B cell (primary cell): ENCODE results near the gene ANKFN1. TPM values are rescaled to one million over a fixed set of nuclear protein-coding genes. Genes with fewer than 3 reads are reported as not detected.

Experiments used
- ATAC-seq: fragments of 200-7000 bp; cut with Tn5 transposase; one replicate; pipeline ENCODE4 v1.10.0; 2021; ENCODE audit warnings: low read depth, mild to moderate bottlenecking, moderate number of reproducible peaks, moderate library complexity
- CTCF ChIA-PET: fragments of 350-600 bp; sonication (Branson Sonifier 250); formaldehyde crosslinking; loops from one replicate; lab custom pipeline; 2021; ENCODE audit warnings: antibody characterized with exemption, inconsistent platforms; lab: Charles Lee
- POLR2A ChIA-PET: fragments of 350-600 bp; sonication (Branson Sonifier 250); formaldehyde crosslinking; loops from one replicate; lab custom pipeline; 2021; ENCODE audit warnings: antibody characterized with exemption; lab: Charles Lee
- DNase-seq: peaks from one replicate; pipeline ENCODE4 v3.0.0; 2013
- H2AFZ ChIP-seq: 2 replicates; pipeline ENCODE4 v1.6.1; 2012; ENCODE audit warnings: mild to moderate bottlenecking, low read depth, low read length; ENCODE audit not compliant: insufficient read depth, poor library complexity, severe bottlenecking
- H3K27ac ChIP-seq, 2 donors: 1 replicate in 1 of 2; 2 replicates in 1 of 2; pipeline ENCODE4 v1.5.1; 2012 to 2013; ENCODE audit warnings: low read length in 2 of 2, mild to moderate bottlenecking in 2 of 2, moderate library complexity in 1 of 2
- H3K27me3 ChIP-seq, 4 experiments: fragments of 200-600 bp in 1 of 4; sonication (generic) in 1 of 4; replicated peaks in 1 of 4; 1 replicate in 2 of 4; 2 replicates in 2 of 4; pipeline versions ENCODE4 v1.6.1 to v1.7.0; 2013 to 2016; ENCODE audit warnings: low read length in 3 of 4, mild to moderate bottlenecking in 2 of 4, mixed read lengths in 1 of 4, moderate library complexity in 1 of 4; ENCODE audit not compliant: insufficient read depth in 4 of 4, control insufficient read depth in 3 of 4; ENCODE audit errors: control extremely low read depth in 1 of 4
- H3K36me3 ChIP-seq, 2 experiments: replicated peaks in 1 of 2; 1 replicate in 1 of 2; 2 replicates in 1 of 2; pipeline versions ENCODE4 v1.6.1 to v1.7.1; 2013; ENCODE audit warnings: low read length in 1 of 2; ENCODE audit not compliant: insufficient read depth in 2 of 2, control insufficient read depth in 1 of 2; ENCODE audit errors: control extremely low read depth in 1 of 2, extremely low read depth in 1 of 2
- H3K4me1 ChIP-seq, 2 donors: fragments of 200-600 bp in 1 of 2; sonication (generic) in 1 of 2; 1 replicate in 1 of 2; 2 replicates in 1 of 2; pipeline versions ENCODE4 v1.5.1 to v1.6.1; 2013 to 2017; ENCODE audit warnings: low read length in 2 of 2; ENCODE audit not compliant: control insufficient read depth in 2 of 2, insufficient read depth in 2 of 2
- H3K4me2 ChIP-seq: replicated peaks from 2 replicates; pipeline ENCODE3; 2012; ENCODE audit warnings: mild to moderate bottlenecking, low read depth, low read length; ENCODE audit not compliant: poor library complexity, severe bottlenecking
- H3K4me3 ChIP-seq, 5 experiments: fragments of 200-600 bp in 1 of 5; sonication (generic) in 1 of 5; 1 replicate in 3 of 5; 2 replicates in 2 of 5; pipeline versions ENCODE4 v1.5.1 to v1.7.0; 2011 to 2016; ENCODE audit warnings: low read length in 4 of 5, mild to moderate bottlenecking in 4 of 5, low read depth in 2 of 5, control low read depth in 1 of 5, moderate library complexity in 1 of 5; ENCODE audit not compliant: insufficient read depth in 1 of 5; ENCODE audit errors: control extremely low read depth in 1 of 5, extremely low read depth in 1 of 5
- H3K79me2 ChIP-seq: fragments of 200-600 bp; sonication (generic); one replicate; pipeline ENCODE4 v1.6.0; 2016; ENCODE audit warnings: low read length; ENCODE audit not compliant: control insufficient read depth, insufficient read depth
- H3K9ac ChIP-seq: fragments of 200-600 bp; sonication (generic); 2 replicates; pipeline ENCODE4 v1.6.1; 2017; ENCODE audit warnings: mild to moderate bottlenecking, low read length, moderate library complexity
- H3K9me3 ChIP-seq, 3 donors: one replicate each; pipeline versions ENCODE4 v1.6.1 to v1.7.1; 2013; ENCODE audit warnings: low read length in 2 of 3; ENCODE audit not compliant: control insufficient read depth in 2 of 3, insufficient read depth in 1 of 3; ENCODE audit errors: control extremely low read depth in 1 of 3
- H4K20me1 ChIP-seq: 2 replicates; pipeline ENCODE4 v1.6.0; 2012; ENCODE audit warnings: mild to moderate bottlenecking, low read length; ENCODE audit not compliant: insufficient read depth, control insufficient read depth, poor library complexity, severe bottlenecking
- H3K27ac Mint-ChIP-seq: one replicate; pipeline ENCODE4 v1.8.0; 2021; ENCODE audit warnings: mixed read lengths
- H3K27me3 Mint-ChIP-seq: one replicate; pipeline ENCODE4 v1.8.0; 2021; ENCODE audit warnings: mixed read lengths
- H3K4me1 Mint-ChIP-seq: one replicate; pipeline ENCODE4 v1.8.0; 2021; ENCODE audit warnings: mixed read lengths
- H3K4me3 Mint-ChIP-seq: one replicate; pipeline ENCODE4 v1.8.0; 2021; ENCODE audit warnings: mixed read lengths
- H3K9me3 Mint-ChIP-seq: one replicate; pipeline ENCODE4 v1.8.0; 2022; ENCODE audit warnings: mixed read lengths; ENCODE audit not compliant: insufficient read depth
- EZH2 ChIP-seq: IDR thresholded peaks from 2 replicates; pipeline ENCODE4 v1.6.1; 2012; ENCODE audit warnings: borderline replicate concordance, low read depth, mild to moderate bottlenecking, moderate library complexity, low read length; ENCODE audit not compliant: insufficient read depth, poor library complexity, severe bottlenecking
- WGBS: methylation state at CpG from one replicate; pipeline ENCODE4 v1.1.5; 2013; ENCODE audit warnings: missing lambda C conversion rate; ENCODE audit not compliant: insufficient coverage; 5-methylcytosine and 5-hydroxymethylcytosine counted together
- intact Hi-C: fragments of 100-400 bp; cut with micrococcal nuclease; formaldehyde crosslinking; loops from one replicate; pipeline ENCODE4 v1.10.0; 2022
- polyA plus RNA-seq: library from polyadenylated mRNA; depleted of rRNA; stranded (reverse); fragments of >200 nt; gene quantifications from 2 replicates; pipeline ENCODE4 v1.2.3, GENCODE V29; 2012
- total RNA-seq, 2 donors: library from RNA; stranded (reverse); fragments of 120-200 nt in 1 of 2; gene quantifications; 1 replicate in 1 of 2; 2 replicates in 1 of 2; pipeline versions ENCODE4 v1.2.3 to v1.2.4, GENCODE V29; 2013 to 2022
- TF ChIP-seq, protein P1 (sequence below): fragments of 200-600 bp; IDR thresholded peaks from one replicate; pipeline ENCODE4 v1.8.0; 2022; ENCODE audit warnings: antibody characterized with exemption, mild to moderate bottlenecking

ANKFN1 gene
- total and polyA plus RNA-seq, 2 donors (not counting 1 experiment from before 2014, with no cell fraction given), result not detected

DNA sequence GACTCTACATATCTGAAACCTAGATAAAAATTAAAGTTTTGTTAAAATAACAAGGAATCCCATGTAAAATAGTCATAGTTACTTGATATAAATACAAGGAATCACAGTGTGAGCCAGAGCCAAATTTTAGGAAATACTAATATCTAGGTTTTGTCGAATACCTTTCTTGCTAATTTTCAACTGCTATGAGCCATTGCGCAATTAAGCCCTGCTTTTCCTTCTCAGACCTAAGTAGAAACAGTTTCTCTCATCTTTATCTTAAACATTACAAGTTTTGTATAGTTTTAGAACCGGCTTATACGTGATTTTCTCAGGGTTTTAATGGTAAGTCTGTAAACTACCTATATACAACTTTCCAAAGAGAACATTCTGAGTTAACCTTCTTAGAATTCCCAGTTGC, 282.9 kb downstream of the ANKFN1 start:
- Histone ChIP-seq H3K27ac (no peak overlapping the region), H3K4me1 (no peaks in the 10 kb centered on the region), H3K4me2 (no peak overlapping the region), H3K79me2 (no peaks in the 10 kb centered on the region), H3K27me3 (no peaks in the 10 kb centered on the region), H3K4me3 (no peak overlapping the region), H4K20me1 (no peaks in the 10 kb centered on the region), H2AFZ (no peak overlapping the region), H3K9ac (no peak overlapping the region), H3K36me3 (no peaks in the 10 kb centered on the region), H3K9me3 (no peaks in the 10 kb centered on the region)
- Mint-ChIP-seq H3K27ac (no peak overlapping the region), H3K4me3 (no peak overlapping the region), H3K4me1 (no peaks in the 10 kb centered on the region), H3K9me3 (no peaks in the 10 kb centered on the region), H3K27me3 (peaks cover 23% of the 10 kb centered on the region)
- intact Hi-C loops, result no loop called here
- ChIA-PET CTCF (no interaction called here), POLR2A (no interaction called here)
- no peak for DNase-seq
- ATAC-seq, result no peak
- WGBS, result no CpG with 5 or more reads among the region's 4 CpGs
- no peak for TF ChIP-seq EZH2
- TF ChIP-seq, protein P1, sequence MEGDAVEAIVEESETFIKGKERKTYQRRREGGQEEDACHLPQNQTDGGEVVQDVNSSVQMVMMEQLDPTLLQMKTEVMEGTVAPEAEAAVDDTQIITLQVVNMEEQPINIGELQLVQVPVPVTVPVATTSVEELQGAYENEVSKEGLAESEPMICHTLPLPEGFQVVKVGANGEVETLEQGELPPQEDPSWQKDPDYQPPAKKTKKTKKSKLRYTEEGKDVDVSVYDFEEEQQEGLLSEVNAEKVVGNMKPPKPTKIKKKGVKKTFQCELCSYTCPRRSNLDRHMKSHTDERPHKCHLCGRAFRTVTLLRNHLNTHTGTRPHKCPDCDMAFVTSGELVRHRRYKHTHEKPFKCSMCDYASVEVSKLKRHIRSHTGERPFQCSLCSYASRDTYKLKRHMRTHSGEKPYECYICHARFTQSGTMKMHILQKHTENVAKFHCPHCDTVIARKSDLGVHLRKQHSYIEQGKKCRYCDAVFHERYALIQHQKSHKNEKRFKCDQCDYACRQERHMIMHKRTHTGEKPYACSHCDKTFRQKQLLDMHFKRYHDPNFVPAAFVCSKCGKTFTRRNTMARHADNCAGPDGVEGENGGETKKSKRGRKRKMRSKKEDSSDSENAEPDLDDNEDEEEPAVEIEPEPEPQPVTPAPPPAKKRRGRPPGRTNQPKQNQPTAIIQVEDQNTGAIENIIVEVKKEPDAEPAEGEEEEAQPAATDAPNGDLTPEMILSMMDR, result no peak

DNA sequence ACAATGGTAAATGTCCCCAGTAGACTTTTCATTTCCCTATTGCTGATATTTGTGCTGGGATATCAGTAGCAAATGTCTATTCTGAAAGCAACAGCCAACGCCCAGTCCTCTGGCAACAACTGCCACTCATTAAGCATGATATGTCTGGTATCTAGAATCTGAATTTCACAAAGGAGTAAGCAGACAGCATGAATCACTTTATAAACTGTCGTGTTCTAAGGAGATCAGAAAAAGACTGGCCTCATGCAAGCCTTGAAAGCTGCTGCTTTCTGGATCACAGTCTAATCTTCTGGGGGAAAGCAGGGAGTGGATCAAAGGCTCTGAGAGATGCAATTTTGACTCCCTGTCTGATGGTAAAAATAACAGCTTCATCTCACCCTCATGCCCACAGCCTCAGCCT, 287.1 kb downstream of the ANKFN1 start:
- ChIA-PET POLR2A (interaction anchor here (0.7 kb wide), 1 partner anchor 8 kb away, joined by 3 read pairs; no protein-coding TSS in a partner anchor), CTCF (no interaction called here)
- Mint-ChIP-seq H3K9me3 (no peaks in the 10 kb centered on the region), H3K4me3 (no peak overlapping the region), H3K4me1 (no peaks in the 10 kb centered on the region), H3K27me3 (peaks cover 4% of the 10 kb centered on the region), H3K27ac (no peak overlapping the region)
- Histone ChIP-seq H3K27ac (no peak overlapping the region), H3K4me3 (no peak overlapping the region), H3K9me3 (no peaks in the 10 kb centered on the region), H3K4me1 (no peaks in the 10 kb centered on the region), H3K4me2 (no peak overlapping the region), H3K36me3 (no peaks in the 10 kb centered on the region), H2AFZ (no peak overlapping the region), H3K27me3 (no peaks in the 10 kb centered on the region), H4K20me1 (no peaks in the 10 kb centered on the region), H3K79me2 (no peaks in the 10 kb centered on the region), H3K9ac (no peak overlapping the region)
- intact Hi-C loops, result no loop called here
- WGBS, result no CpG with 5 or more reads among the region's 2 CpGs
- TF ChIP-seq, protein P1, result no peak
- TF ChIP-seq EZH2, result no peak
- ATAC-seq, result no peak
- DNase-seq, result no peak
